Right atrium auricular region (tissue), 2 donors: ENCODE data around the gene U2AF1L4. TPM values are rescaled to one million over a fixed set of nuclear protein-coding genes. Genes with fewer than 3 reads are reported as not detected.
A peak's percentile ranks its signal among the peaks of the same experiment; 100 is the strongest.

Experiments
- DNase-seq: peaks from one replicate; pipeline ENCODE4 v3.0.0-alpha.2; 2019; ENCODE audit warnings: low spot score
- H3K27ac ChIP-seq, 2 donors: fragments of 200-600 bp; sonication (generic); 1 replicate in 1 of 2; 2 replicates in 1 of 2; pipeline ENCODE4 v1.5.1; 2016 to 2019
- H3K27me3 ChIP-seq, 2 donors: fragments of 200-600 bp; sonication (generic); one replicate each; pipeline versions ENCODE4 v1.5.1 to v1.6.0; 2017 to 2019
- H3K36me3 ChIP-seq: fragments of 200-600 bp; sonication (generic); one replicate; pipeline ENCODE4 v1.5.1; 2016
- H3K4me1 ChIP-seq, 2 donors: fragments of 200-600 bp; sonication (generic); one replicate each; pipeline versions ENCODE4 v1.5.1 to v1.6.0; 2017 to 2019
- H3K4me3 ChIP-seq, 2 donors: fragments of 200-600 bp; sonication (generic); 1 replicate in 1 of 2; 2 replicates in 1 of 2; pipeline ENCODE4 v1.5.1; 2017 to 2019; ENCODE audit warnings: mild to moderate bottlenecking in 1 of 2, moderate library complexity in 1 of 2
- H3K9me3 ChIP-seq, 2 donors: fragments of 200-600 bp; sonication (generic); one replicate each; pipeline ENCODE4 v1.5.1; 2019
- CTCF ChIP-seq, 2 donors: fragments of 200-600 bp; sonication (generic); IDR thresholded peaks; one replicate each; pipeline ENCODE4 v1.5.1; 2019; ENCODE audit warnings: antibody characterized with exemption in 2 of 2
- total RNA-seq, 2 donors: library from RNA; depleted of rRNA; stranded (reverse); fragments of >200 nt; gene quantifications; one replicate each; pipeline ENCODE4 v1.1.0, GENCODE V29; 2016

Gene U2AF1L4
- total RNA-seq, 2 donors from 2014 or later = 19.9 to 33.1 TPM

GRCh38 chr19:35746531-35746930, 1.3 kb upstream of the U2AF1L4 start:
- DNase-seq = no peak
- Histone ChIP-seq H3K27ac (no peak overlapping the region), H3K4me1 (peaks cover 0 to 44% of the 10 kb centered on the region in 2 donors), H3K36me3 (no peaks in the 10 kb centered on the region), H3K4me3 (no peak overlapping the region), H3K27me3 (no peaks in the 10 kb centered on the region), H3K9me3 (no peaks in the 10 kb centered on the region)
- no peak for TF ChIP-seq CTCF (IDR thresholded peaks at IDR 0.05)

- Histone ChIP-seq H3K4me3 (peak overlapping the region; percentile 78 to 94), H3K27me3 (no peaks in the 10 kb centered on the region), H3K4me1 (peaks cover 0 to 46% of the 10 kb centered on the region in 2 donors), H3K9me3 (no peaks in the 10 kb centered on the region), H3K27ac (peak overlapping the region; percentile 100), H3K36me3 (no peaks in the 10 kb centered on the region)
- no peak for TF ChIP-seq CTCF (IDR thresholded peaks at IDR 0.05)
- no peak for DNase-seq
Measured at GRCh38 chr19:35746087-35746462, 857 bp upstream of the U2AF1L4 start.

- peak in 1 of 2 donors; percentile 69 for TF ChIP-seq CTCF (IDR thresholded peaks at IDR 0.05)
- peak; percentile 98 for DNase-seq
- peaks cover 0 to 53% of the 10 kb centered on the region in 2 donors for H3K4me1 ChIP-seq
Measured at GRCh38 chr19:35744430-35745327, 539 bp downstream of the U2AF1L4 start.

GRCh38 chr19:35743640-35744429, 1.4 kb downstream of the U2AF1L4 start:
- Histone ChIP-seq H3K36me3 (peaks cover 4% of the 10 kb centered on the region), H3K4me3 (peak overlapping the region in 1 of 2 donors; percentile 94), H3K27ac (no peak overlapping the region), H3K4me1 (peaks cover 0 to 50% of the 10 kb centered on the region in 2 donors), H3K9me3 (no peaks in the 10 kb centered on the region), H3K27me3 (no peaks in the 10 kb centered on the region)
- no peak for DNase-seq
- TF ChIP-seq CTCF (IDR thresholded peaks at IDR 0.05) = no peak

More at GRCh38 chr19:35744430-35745327, 539 bp downstream of the U2AF1L4 start:
- Histone ChIP-seq H3K27ac (peak overlapping the region; percentile 100), H3K36me3 (no peaks in the 10 kb centered on the region), H3K4me3 (peak overlapping the region; percentile 78 to 94), H3K9me3 (no peaks in the 10 kb centered on the region), H3K27me3 (no peaks in the 10 kb centered on the region)

- H3K4me3 ChIP-seq = peak within 1 kb of the TSS in 1 of 2 donors; percentile 66
- DNase-seq = no peak
- H3K4me1 ChIP-seq = peaks cover 0 to 40% of the 10 kb centered on the region in 2 donors
- H3K27me3 ChIP-seq = no peaks in the 10 kb centered on the region
- H3K36me3 ChIP-seq = peaks cover 21% of the 10 kb centered on the region
- TF ChIP-seq CTCF (IDR thresholded peaks at IDR 0.05) = no peak
- H3K27ac ChIP-seq = peak within 1 kb of the TSS; percentile 71 to 75
- H3K9me3 ChIP-seq = no peaks in the 10 kb centered on the region
Measured at GRCh38 chr19:35742121-35742724, 3.0 kb downstream of the U2AF1L4 start, which contains the start of gene IGFLR1. Gene IGFLR1 (minus strand): TSS chr19:35742452. CDS start chr19:35741180, 1,272 bp downstream.
